Endodermal cell (in vitro differentiated cells): ENCODE results near the gene SEC14L1. TPM values are rescaled to one million over a fixed set of nuclear protein-coding genes. Genes with fewer than 3 reads are reported as not detected.

Source experiments
- DNase-seq: peaks from one replicate; pipeline ENCODE4 v3.0.0-alpha.2; 2017
- H3K27ac ChIP-seq: 2 replicates; pipeline ENCODE4 v1.5.1; 2013; ENCODE audit warnings: mild to moderate bottlenecking, low read depth, low read length, moderate library complexity
- H3K27me3 ChIP-seq: 2 replicates; pipeline ENCODE4 v1.6.1; 2013; ENCODE audit warnings: mild to moderate bottlenecking, low read length, moderate library complexity; ENCODE audit not compliant: insufficient read depth, control insufficient read depth, poor library complexity, severe bottlenecking
- H3K36me3 ChIP-seq: 2 replicates; pipeline ENCODE4 v1.7.0; 2013; ENCODE audit warnings: mild to moderate bottlenecking, low read length, moderate library complexity; ENCODE audit not compliant: control insufficient read depth, insufficient read depth
- H3K4me1 ChIP-seq: one replicate; pipeline ENCODE4 v1.7.0; 2013; ENCODE audit warnings: low read length; ENCODE audit not compliant: control insufficient read depth, insufficient read depth
- H3K4me3 ChIP-seq: 2 replicates; pipeline ENCODE4 v1.5.1; 2013; ENCODE audit warnings: mild to moderate bottlenecking, low read length, moderate library complexity
- H3K9ac ChIP-seq: 2 replicates; pipeline ENCODE4 v1.6.1; 2013; ENCODE audit warnings: mild to moderate bottlenecking, low read length, moderate library complexity; ENCODE audit not compliant: poor library complexity, severe bottlenecking; ENCODE audit errors: extremely low read depth
- H3K9me3 ChIP-seq: 2 replicates; pipeline ENCODE4 v1.6.1; 2013; ENCODE audit warnings: mild to moderate bottlenecking, low read length, moderate library complexity; ENCODE audit not compliant: control insufficient read depth
- H3K27ac Mint-ChIP-seq: 2 replicates; pipeline ENCODE4 v1.8.0; 2020; ENCODE audit warnings: mixed read lengths
- H3K27me3 Mint-ChIP-seq: 2 replicates; pipeline ENCODE4 v1.8.0; 2021; ENCODE audit warnings: mild to moderate bottlenecking, mixed read lengths; ENCODE audit not compliant: insufficient read depth
- H3K36me3 Mint-ChIP-seq: 2 replicates; pipeline ENCODE4 v1.8.0; 2020; ENCODE audit warnings: low read depth, mixed read lengths
- H3K4me1 Mint-ChIP-seq: 2 replicates; pipeline ENCODE4 v1.8.0; 2020; ENCODE audit warnings: mixed read lengths
- H3K4me3 Mint-ChIP-seq: 2 replicates; pipeline ENCODE4 v1.8.0; 2020; ENCODE audit warnings: mild to moderate bottlenecking, moderate library complexity, mixed read lengths
- H3K9me3 Mint-ChIP-seq: 2 replicates; pipeline ENCODE4 v1.8.0; 2020; ENCODE audit warnings: mild to moderate bottlenecking, mixed read lengths
- WGBS, 2 experiments: methylation state at CpG; one replicate each; pipeline versions ENCODE4 v1.1.5 to v1.1.7; 2013; ENCODE audit warnings: missing lambda C conversion rate in 2 of 2, mixed read lengths in 1 of 2; ENCODE audit not compliant: insufficient coverage in 1 of 2, insufficient read length in 1 of 2; 5-methylcytosine and 5-hydroxymethylcytosine counted together
- total RNA-seq, 2 donors: library from RNA; stranded (reverse); fragmentation: NEBNext Ultra II Directional in 1 of 2; extraction: Animal tissue kit (Norgen Biotek cat#: 25700) in 1 of 2; gene quantifications; 2 replicates in 1 of 2; 3 replicates in 1 of 2; pipeline ENCODE4 v1.2.1, GENCODE V29; 2021
- TF ChIP-seq, protein P1 (sequence below): fragments of 200-600 bp; sonication (generic); conservative IDR thresholded peaks from 2 replicates; pipeline ENCODE4 v1.5.0; 2021; ENCODE audit warnings: antibody characterized with exemption, mild to moderate bottlenecking

The SEC14L1 gene
- total RNA-seq, 2 donors from 2014 or later, result 77.0 to 87.4 TPM

DNA sequence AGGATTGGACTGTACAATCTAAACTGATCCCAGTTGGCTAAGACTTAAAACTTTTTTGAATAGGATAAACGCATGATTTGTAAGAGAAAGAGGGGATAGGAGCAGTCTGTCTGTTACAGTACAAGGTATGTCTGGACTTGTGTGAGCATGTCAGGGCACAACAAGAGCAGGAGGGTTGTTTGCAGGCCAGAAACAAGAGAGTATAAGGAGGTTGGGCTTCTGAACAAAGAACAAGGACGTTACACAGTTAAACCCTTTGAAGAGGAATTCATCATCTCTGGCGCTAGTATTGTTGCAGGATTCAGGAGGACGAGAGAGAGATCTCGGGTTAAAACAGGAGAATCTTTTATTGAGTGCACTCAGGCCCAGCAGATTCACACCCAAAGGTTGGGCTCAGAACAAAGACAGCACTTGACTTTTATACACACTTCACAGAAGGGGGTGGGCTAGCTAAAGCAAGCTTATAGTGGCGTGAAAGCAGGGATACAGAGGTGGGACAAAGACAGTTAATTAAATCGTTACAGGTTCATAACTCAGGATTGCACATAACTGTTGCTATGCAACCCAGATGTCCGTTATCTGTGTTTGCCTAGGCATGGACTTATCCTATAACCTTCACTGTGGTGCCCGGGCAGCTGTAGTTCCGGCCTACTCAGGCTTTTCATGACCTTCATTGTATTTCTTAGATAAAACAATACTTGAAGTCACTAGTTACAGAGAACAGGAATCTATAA, 34.3 kb downstream of the SEC14L1 start:
- H3K4me1 ChIP-seq, result no peaks in the 10 kb centered on the region
- peaks cover 18% of the 10 kb centered on the region for H3K36me3 ChIP-seq
- H3K27me3 ChIP-seq, result no peaks in the 10 kb centered on the region
- TF ChIP-seq, protein P1, sequence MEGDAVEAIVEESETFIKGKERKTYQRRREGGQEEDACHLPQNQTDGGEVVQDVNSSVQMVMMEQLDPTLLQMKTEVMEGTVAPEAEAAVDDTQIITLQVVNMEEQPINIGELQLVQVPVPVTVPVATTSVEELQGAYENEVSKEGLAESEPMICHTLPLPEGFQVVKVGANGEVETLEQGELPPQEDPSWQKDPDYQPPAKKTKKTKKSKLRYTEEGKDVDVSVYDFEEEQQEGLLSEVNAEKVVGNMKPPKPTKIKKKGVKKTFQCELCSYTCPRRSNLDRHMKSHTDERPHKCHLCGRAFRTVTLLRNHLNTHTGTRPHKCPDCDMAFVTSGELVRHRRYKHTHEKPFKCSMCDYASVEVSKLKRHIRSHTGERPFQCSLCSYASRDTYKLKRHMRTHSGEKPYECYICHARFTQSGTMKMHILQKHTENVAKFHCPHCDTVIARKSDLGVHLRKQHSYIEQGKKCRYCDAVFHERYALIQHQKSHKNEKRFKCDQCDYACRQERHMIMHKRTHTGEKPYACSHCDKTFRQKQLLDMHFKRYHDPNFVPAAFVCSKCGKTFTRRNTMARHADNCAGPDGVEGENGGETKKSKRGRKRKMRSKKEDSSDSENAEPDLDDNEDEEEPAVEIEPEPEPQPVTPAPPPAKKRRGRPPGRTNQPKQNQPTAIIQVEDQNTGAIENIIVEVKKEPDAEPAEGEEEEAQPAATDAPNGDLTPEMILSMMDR, result no peak
- H3K9me3 ChIP-seq, result peaks cover 64% of the 10 kb centered on the region
- H3K27ac ChIP-seq, result peak overlapping the region; percentile 10
- H3K4me1 Mint-ChIP-seq, result no peaks in the 10 kb centered on the region
- no peak for DNase-seq
- H3K9me3 Mint-ChIP-seq, result peaks cover 31% of the 10 kb centered on the region
- 92 to 96% methylated on average over 10 of the region's 10 CpGs for WGBS, 2 experiments
- H3K27me3 Mint-ChIP-seq, result no peaks in the 10 kb centered on the region
- peaks cover 44% of the 10 kb centered on the region for H3K36me3 Mint-ChIP-seq
- no peak overlapping the region for H3K4me3 Mint-ChIP-seq
- no peak overlapping the region for H3K27ac Mint-ChIP-seq
- H3K9ac ChIP-seq, result no peak overlapping the region
- H3K4me3 ChIP-seq, result peak overlapping the region; percentile 75

DNA sequence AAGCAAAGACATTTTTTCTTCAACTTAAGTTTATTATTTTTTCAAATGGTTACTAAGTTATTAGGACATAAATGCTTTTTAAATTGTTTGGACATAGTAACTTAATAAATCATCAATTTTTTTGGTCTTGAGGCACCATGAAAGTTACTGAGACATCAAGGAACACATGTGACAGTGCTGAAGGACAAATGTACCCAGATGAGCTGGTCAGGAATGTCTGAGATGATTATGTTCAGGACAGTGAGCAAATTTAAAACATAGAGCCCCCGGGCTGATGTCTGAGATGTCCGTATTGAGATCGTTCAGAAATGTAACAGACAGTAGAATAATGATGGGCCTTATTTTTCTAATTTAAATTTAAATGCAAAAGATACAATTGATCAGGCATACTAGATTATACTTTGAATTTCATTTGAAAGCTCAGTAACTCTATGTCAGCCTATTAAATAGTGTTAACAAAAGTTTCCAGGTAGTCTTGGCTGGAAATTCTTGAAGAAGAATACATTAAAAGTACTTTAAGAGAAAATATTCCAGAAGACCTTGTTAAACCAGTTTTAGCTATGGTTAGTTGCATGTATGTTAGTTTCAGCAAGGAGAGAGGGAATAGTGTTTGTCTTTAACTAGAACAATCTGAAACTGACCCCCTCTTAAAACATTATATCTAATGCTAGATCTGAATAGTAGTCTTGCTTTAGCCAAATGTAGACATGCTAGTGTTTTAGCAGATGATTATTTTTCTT, 36.4 kb downstream of the SEC14L1 start:
- H3K4me1 Mint-ChIP-seq, result peaks cover 6% of the 10 kb centered on the region
- no peaks in the 10 kb centered on the region for H3K27me3 ChIP-seq
- H3K9ac ChIP-seq, result no peak overlapping the region
- no peak overlapping the region for H3K4me3 Mint-ChIP-seq
- no peaks in the 10 kb centered on the region for H3K4me1 ChIP-seq
- no peak overlapping the region for H3K27ac Mint-ChIP-seq
- TF ChIP-seq, protein P1, result no peak
- no peak for DNase-seq
- no peak overlapping the region for H3K4me3 ChIP-seq
- peaks cover 43% of the 10 kb centered on the region for H3K9me3 ChIP-seq
- H3K27me3 Mint-ChIP-seq, result no peaks in the 10 kb centered on the region
- WGBS, 2 experiments, result 95 to 100% methylated on average over 2 to 3 of the region's 3 CpGs
- peaks cover 18% of the 10 kb centered on the region for H3K36me3 ChIP-seq
- no peak overlapping the region for H3K27ac ChIP-seq
- H3K9me3 Mint-ChIP-seq, result peaks cover 29% of the 10 kb centered on the region
- peaks cover 38% of the 10 kb centered on the region for H3K36me3 Mint-ChIP-seq

DNA sequence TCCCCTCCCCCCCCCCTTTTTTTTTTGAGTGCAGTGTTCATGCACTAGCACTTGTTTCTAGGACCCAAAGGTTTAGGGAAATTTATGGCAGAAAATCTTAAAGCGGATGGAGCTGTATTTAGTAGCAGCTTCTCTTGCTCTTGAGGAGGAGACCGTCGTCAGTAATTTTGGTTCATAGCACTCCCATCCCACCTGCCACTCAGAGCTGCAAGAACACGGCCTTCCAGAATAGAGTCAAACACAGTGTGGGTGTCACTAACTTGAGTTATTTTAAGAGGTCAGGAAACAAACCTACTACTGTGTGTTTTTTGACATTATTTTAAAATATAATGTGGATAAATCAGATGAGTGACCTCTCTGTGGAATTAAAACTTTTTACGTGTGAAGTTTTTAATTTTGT, 37.3 kb downstream of the SEC14L1 start:
- Mint-ChIP-seq H3K9me3 (peaks cover 25% of the 10 kb centered on the region), H3K4me1 (peaks cover 10% of the 10 kb centered on the region), H3K36me3 (peaks cover 29% of the 10 kb centered on the region), H3K27ac (no peak overlapping the region), H3K27me3 (no peaks in the 10 kb centered on the region), H3K4me3 (no peak overlapping the region)
- Histone ChIP-seq H3K36me3 (peaks cover 16% of the 10 kb centered on the region), H3K4me3 (no peak overlapping the region), H3K27ac (no peak overlapping the region), H3K9ac (no peak overlapping the region), H3K4me1 (no peaks in the 10 kb centered on the region), H3K27me3 (no peaks in the 10 kb centered on the region), H3K9me3 (peaks cover 35% of the 10 kb centered on the region)
- DNase-seq, result no peak
- TF ChIP-seq, protein P1, result no peak
- 60 to 92% methylated on average over 1 to 5 of the region's 5 CpGs for WGBS, 2 experiments
